ENCODE results near the gene POLR3F. TPM values are rescaled to one million over a fixed set of nuclear protein-coding genes. Genes with fewer than 3 reads are reported as not detected.
A peak's percentile ranks its signal among the peaks of the same experiment; 100 is the strongest.

The POLR3F gene
- total RNA-seq (13.1 and 13.7 TPM in 2 replicates), polyA plus RNA-seq (2.9 and 4.7 TPM in 2 replicates), polyA minus RNA-seq (3.0 and 8.7 TPM in 2 replicates)
- 11.3 TPM for total RNA-seq (2013)

GRCh38 chr20:18466894-18467730 is at the start of gene POLR3F, which contains the start of gene DZANK1:
POLR3F (plus strand) TSS chr20:18467390; CDS start chr20:18467507, 117 bp downstream.
DZANK1 (minus strand) TSS chr20:18467030; CDS start chr20:18465358, 1,672 bp downstream.
- POLR2A ChIA-PET: interaction anchor here (0.8 to 2.2 kb wide), 7 partner anchors 30 to 962 kb away, joined by 3 to 26 read pairs (median 4); partner anchors contain the start of genes KAT14, PET117, RBBP9 and SEC23B
- Histone ChIP-seq H3K9ac (ENCODE audit: low read length) (peak within 1 kb of the TSS; percentile 90), H3K79me2 (ENCODE audit: control insufficient read depth, insufficient read depth, low read length) (peaks cover 12% of the 10 kb centered on the region), H3K4me3 (ENCODE audit: control extremely low read depth in 1 of 5, extremely low read depth in 1 of 5, insufficient read depth in 1 of 5, low read depth in 2 of 5, low read length in 4 of 5) (peak within 1 kb of the TSS; percentile 54 to 97 (median 85)), H3K27me3 (replicated peaks in 1 of 4; ENCODE audit: control extremely low read depth in 1 of 4, control insufficient read depth in 3 of 4, insufficient read depth in 4 of 4, low read length in 3 of 4) (no peaks in the 10 kb centered on the region), H3K4me2 (replicated peaks; ENCODE audit: low read depth, low read length, poor library complexity, severe bottlenecking) (peak within 1 kb of the TSS; percentile 83), H3K4me1 (ENCODE audit: control insufficient read depth in 2 of 2, insufficient read depth in 2 of 2, low read length in 2 of 2) (peaks cover 12 to 15% of the 10 kb centered on the region in 2 donors), H4K20me1 (ENCODE audit: control insufficient read depth, insufficient read depth, low read length, poor library complexity, severe bottlenecking) (no peaks in the 10 kb centered on the region), H2AFZ (ENCODE audit: insufficient read depth, low read depth, low read length, poor library complexity, severe bottlenecking) (peak within 1 kb of the TSS; percentile 89), H3K9me3 (ENCODE audit: control extremely low read depth in 1 of 3, control insufficient read depth in 2 of 3, insufficient read depth in 1 of 3, low read length in 2 of 3) (no peaks in the 10 kb centered on the region), H3K36me3 (replicated peaks in 1 of 2; ENCODE audit: control extremely low read depth in 1 of 2, control insufficient read depth in 1 of 2, extremely low read depth in 1 of 2, insufficient read depth in 2 of 2, low read length in 1 of 2) (peaks cover 0 to 11% of the 10 kb centered on the region in 2 experiments), H3K27ac (ENCODE audit: low read length in 2 of 2) (peak within 1 kb of the TSS; percentile 39 to 81)
- TF ChIP-seq EZH2 (IDR thresholded peaks at IDR 0.05; ENCODE audit: borderline replicate concordance, insufficient read depth, low read depth, low read length, poor library complexity, severe bottlenecking): no peak
- DNase-seq: peak; percentile 94
- intact Hi-C loops (cut with micrococcal nuclease): loop anchor here (1.0 to 10.0 kb wide), 9 partner anchors 30 to 1895 kb away; partner anchors contain the start of genes KIF16B, MGME1, NAA20 and RBBP9
- Mint-ChIP-seq H3K4me1 (peaks cover 25% of the 10 kb centered on the region), H3K9me3 (ENCODE audit: insufficient read depth) (no peaks in the 10 kb centered on the region), H3K27me3 (no peaks in the 10 kb centered on the region), H3K4me3 (peak within 1 kb of the TSS; percentile 97), H3K27ac (peak within 1 kb of the TSS; percentile 97)
- CTCF ChIA-PET: interaction anchor here (1.0 to 2.4 kb wide), 6 partner anchors 8 to 179 kb away, joined by 3 to 20 read pairs (median 4); partner anchors contain the start of genes RBBP9, SEC23B and ZNF133
- under 1% methylated on average over 57 of the region's 57 CpGs for WGBS (ENCODE audit: insufficient coverage)
- ATAC-seq (ENCODE audit: low read depth): peak; percentile 95

- H3K27me3 Mint-ChIP-seq: no peaks in the 10 kb centered on the region
- CTCF ChIA-PET: interaction anchor here (1.2 kb wide), 1 partner anchor 10 kb away, joined by 3 read pairs; no protein-coding TSS in a partner anchor
Observed at GRCh38 chr20:18421608-18422007, 45.6 kb upstream of the POLR3F start.

More at GRCh38 chr20:18421608-18422007, 45.6 kb upstream of the POLR3F start:
- Mint-ChIP-seq H3K9me3 (ENCODE audit: insufficient read depth) (no peaks in the 10 kb centered on the region), H3K27ac (no peak overlapping the region), H3K4me3 (no peak overlapping the region), H3K4me1 (no peaks in the 10 kb centered on the region)
- Histone ChIP-seq H3K79me2 (ENCODE audit: control insufficient read depth, insufficient read depth, low read length) (no peaks in the 10 kb centered on the region), H3K4me1 (ENCODE audit: control insufficient read depth in 2 of 2, insufficient read depth in 2 of 2, low read length in 2 of 2) (no peaks in the 10 kb centered on the region), H3K27me3 (replicated peaks in 1 of 4; ENCODE audit: control extremely low read depth in 1 of 4, control insufficient read depth in 3 of 4, insufficient read depth in 4 of 4, low read length in 3 of 4) (no peaks in the 10 kb centered on the region), H3K36me3 (replicated peaks in 1 of 2; ENCODE audit: control extremely low read depth in 1 of 2, control insufficient read depth in 1 of 2, extremely low read depth in 1 of 2, insufficient read depth in 2 of 2, low read length in 1 of 2) (no peaks in the 10 kb centered on the region), H2AFZ (ENCODE audit: insufficient read depth, low read depth, low read length, poor library complexity, severe bottlenecking) (no peak overlapping the region), H3K9me3 (ENCODE audit: control extremely low read depth in 1 of 3, control insufficient read depth in 2 of 3, insufficient read depth in 1 of 3, low read length in 2 of 3) (no peaks in the 10 kb centered on the region), H3K9ac (ENCODE audit: low read length) (no peak overlapping the region), H3K27ac (ENCODE audit: low read length in 2 of 2) (no peak overlapping the region), H4K20me1 (ENCODE audit: control insufficient read depth, insufficient read depth, low read length, poor library complexity, severe bottlenecking) (no peaks in the 10 kb centered on the region), H3K4me3 (ENCODE audit: control extremely low read depth in 1 of 5, extremely low read depth in 1 of 5, insufficient read depth in 1 of 5, low read depth in 2 of 5, low read length in 4 of 5) (no peak overlapping the region), H3K4me2 (replicated peaks; ENCODE audit: low read depth, low read length, poor library complexity, severe bottlenecking) (no peak overlapping the region)
- ATAC-seq (ENCODE audit: low read depth) (no peak), DNase-seq (no peak)
- TF ChIP-seq CTCF (IDR thresholded peaks at IDR 0.05) (no peak), EZH2 (IDR thresholded peaks at IDR 0.05; ENCODE audit: borderline replicate concordance, insufficient read depth, low read depth, low read length, poor library complexity, severe bottlenecking) (no peak)
- intact Hi-C loops (cut with micrococcal nuclease): no loop called here
- POLR2A ChIA-PET: no interaction called here

All from B cell (primary cell).